ENCODE measurements around the gene NGRN. TPM values are rescaled to one million over a fixed set of nuclear protein-coding genes. Genes with fewer than 3 reads are reported as not detected.

NGRN gene
- total and polyA plus RNA-seq, 2 of the 8 experiments (the other 6 are each of a cell fraction or from before 2014, with no cell fraction given): 60.1 to 101 TPM

GRCh38 chr15:90233387-90234095 is 31.9 kb upstream of the NGRN start, which contains the start of gene CIB1 (continued):
- TF ChIP-seq SIRT6 (IDR thresholded peaks at IDR 0.05; ENCODE audit: low read length) (no peak), SIN3A (conservative IDR thresholded peaks at IDR 0.05 in 1 of 2, IDR thresholded peaks at IDR 0.05 in 1 of 2; ENCODE audit: low read depth in 1 of 2, low read length in 2 of 2) (peak; percentile 45 to 89; a peak in 2 of 4 replicates)
